ENCODE results near the gene CDH12.
"Not testable (repeated sequence)": the region's sequence is repeated elsewhere in the genome, so short reads cannot be mapped to it uniquely, and the experiment has no call there.

The CDH12 gene

DNA sequence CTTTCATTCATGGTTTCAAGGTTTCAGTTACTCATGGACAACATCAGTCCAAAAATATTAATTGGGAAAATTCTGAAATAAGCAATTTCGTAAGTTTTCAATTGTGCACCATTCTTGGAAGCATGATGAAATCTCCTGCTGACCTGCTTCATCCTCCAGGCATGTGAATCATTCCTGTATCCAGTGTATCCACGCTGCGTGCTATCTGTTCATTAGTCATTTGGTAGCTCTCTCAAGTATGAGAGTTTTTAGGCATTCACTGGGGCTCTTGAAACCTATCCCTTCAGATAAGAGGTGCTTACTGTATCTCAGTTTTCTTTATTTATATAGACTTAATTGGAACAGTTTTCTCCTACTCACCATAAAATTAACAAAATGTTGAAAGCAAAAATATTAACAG, 293.0 kb downstream of the CDH12 start:
- no peak for DNase-seq (ENCODE audit: low spot score)

GRCh38 chr5:22557251-22557650, 295.9 kb downstream of the CDH12 start:
- no peak for DNase-seq (ENCODE audit: low spot score)

- DNase-seq (ENCODE audit: low spot score) = no peak
These were observed 298.7 kb downstream of the CDH12 start for GRCh38 chr5:22554475-22554874.

DNA sequence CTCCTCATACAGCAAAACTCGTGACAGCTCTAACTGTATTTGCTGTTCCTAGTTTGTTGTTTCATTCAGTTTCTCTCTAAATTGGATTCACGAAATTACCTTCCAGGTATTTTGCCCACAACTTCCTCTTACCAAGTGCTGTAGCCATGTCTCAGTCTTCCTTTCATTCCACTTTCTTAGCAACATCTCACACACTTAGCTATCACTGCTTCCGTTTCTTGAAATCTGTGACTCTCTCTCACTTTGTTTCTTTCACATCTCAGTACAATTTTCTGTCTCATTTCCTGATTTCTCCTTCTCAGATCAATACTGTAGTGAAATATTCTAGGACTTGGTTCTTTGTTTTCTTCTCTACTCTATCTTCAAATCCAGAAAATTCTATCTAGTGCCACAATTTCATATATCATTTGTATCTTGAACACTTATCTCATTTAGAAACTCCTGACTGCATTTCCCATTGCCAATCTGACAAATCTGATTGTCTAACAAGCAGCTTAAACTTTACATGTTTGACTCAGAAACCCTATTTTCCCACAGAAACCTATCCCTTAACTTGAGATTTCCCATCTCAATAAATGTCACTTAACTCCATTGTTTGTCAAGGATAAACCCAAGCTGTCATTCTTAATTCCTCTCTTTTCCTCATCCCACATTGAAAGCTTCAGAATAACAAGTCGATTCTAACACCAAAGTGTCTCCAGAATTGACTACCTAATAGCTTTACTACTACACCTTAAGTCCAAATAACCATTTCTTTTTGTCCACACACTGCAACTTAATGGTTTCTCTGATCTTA, 303.1 kb downstream of the CDH12 start:
- DNase-seq (ENCODE audit: low spot score) = no peak

- DNase-seq (ENCODE audit: low spot score) = no peak
These were observed 310.8 kb downstream of the CDH12 start for GRCh38 chr5:22542340-22542739.

DNA sequence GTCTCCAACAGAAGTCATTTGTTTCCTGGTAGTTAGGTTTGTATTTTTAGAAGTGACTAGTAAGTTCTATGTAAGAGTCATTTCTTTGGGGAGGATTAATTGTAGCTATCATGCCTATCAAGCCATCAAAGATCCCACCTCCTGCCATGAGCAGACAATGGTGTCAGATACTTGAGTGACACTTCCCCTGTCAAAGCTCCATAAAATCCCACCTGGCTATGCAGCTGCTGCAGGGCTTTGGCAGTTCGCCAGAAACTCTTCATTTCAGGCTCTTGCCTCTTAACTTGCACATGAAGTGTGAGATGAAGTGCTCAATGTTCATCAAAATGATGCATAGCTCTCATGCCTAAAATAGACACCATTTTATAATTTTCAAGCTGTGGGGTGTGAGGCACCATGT, 312.1 kb downstream of the CDH12 start:
- DNase-seq (ENCODE audit: low spot score) = no peak

GRCh38 chr5:22539762-22540161, 313.4 kb downstream of the CDH12 start:
- no peak for DNase-seq (ENCODE audit: low spot score)

- no peak for DNase-seq (ENCODE audit: low spot score)
These were observed 321.2 kb downstream of the CDH12 start for GRCh38 chr5:22531986-22532385.

DNA sequence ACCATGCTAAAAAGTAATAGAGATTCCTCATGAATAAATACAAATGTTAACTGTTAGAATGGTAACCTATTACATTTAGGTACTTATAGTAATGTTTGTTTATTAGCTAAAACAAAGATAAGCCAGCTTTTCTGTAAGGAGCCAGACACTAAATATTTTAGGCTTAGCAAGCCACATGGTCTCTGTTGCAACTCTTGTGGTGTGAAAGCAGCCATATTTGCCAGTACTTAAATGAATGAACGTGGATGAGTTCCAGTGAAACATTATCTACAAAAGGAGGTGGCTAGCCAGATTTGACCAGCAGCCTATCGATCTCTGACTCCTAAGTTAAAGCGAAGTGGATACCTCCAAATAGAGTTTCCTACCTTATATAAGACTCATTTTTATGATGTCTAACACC, 331.6 kb downstream of the CDH12 start:
- DNase-seq (ENCODE audit: low spot score) = no peak

DNA sequence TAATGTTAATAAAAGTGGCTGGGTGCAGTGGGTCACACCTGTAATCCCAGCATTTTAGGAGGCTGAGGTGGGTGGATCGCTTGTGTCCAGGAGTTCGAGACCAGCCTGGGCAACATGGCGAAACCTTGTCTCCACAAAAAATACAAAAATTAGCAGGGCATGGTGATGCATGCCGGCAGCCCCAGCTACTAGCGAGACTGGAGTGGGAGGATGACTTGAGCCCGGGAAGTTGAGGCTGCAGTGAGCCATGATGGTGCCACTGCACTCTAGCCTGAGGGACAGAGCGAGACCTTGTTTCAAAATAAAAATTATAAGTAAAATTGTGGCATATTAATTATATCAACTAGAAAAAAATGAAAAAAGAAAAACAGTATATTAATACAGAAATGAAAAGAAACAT, 336.6 kb downstream of the CDH12 start:
- not testable (repeated sequence) for DNase-seq (ENCODE audit: low spot score)

DNA sequence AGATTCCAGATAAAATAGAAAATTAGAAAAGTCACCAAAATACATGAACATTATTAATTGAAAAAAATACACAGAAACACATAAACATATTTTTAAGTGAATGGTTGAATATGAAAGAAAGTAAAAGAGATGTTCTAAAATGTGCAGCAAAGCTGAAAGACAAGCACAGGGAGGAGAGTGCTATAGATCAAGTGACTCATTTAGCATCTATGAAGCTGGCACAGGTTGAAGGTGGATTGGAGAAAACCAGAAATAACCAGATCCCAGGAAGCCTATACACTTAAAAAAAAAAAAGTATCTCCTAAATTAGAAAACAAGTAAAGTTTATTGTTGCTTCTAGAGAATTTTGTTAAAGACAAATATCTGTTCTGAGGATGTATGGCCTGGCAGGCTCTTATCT, 338.9 kb downstream of the CDH12 start:
- DNase-seq (ENCODE audit: low spot score) = no peak

GRCh38 chr5:22505891-22506290, 347.3 kb downstream of the CDH12 start:
- DNase-seq (ENCODE audit: low spot score) = no peak

GRCh38 chr5:22504411-22504810, 348.7 kb downstream of the CDH12 start:
- no peak for DNase-seq (ENCODE audit: low spot score)

GRCh38 chr5:22500556-22500955, 352.6 kb downstream of the CDH12 start:
- DNase-seq (ENCODE audit: low spot score) = no peak

GRCh38 chr5:22496666-22497065, 356.5 kb downstream of the CDH12 start:
- no peak for DNase-seq (ENCODE audit: low spot score)

DNA sequence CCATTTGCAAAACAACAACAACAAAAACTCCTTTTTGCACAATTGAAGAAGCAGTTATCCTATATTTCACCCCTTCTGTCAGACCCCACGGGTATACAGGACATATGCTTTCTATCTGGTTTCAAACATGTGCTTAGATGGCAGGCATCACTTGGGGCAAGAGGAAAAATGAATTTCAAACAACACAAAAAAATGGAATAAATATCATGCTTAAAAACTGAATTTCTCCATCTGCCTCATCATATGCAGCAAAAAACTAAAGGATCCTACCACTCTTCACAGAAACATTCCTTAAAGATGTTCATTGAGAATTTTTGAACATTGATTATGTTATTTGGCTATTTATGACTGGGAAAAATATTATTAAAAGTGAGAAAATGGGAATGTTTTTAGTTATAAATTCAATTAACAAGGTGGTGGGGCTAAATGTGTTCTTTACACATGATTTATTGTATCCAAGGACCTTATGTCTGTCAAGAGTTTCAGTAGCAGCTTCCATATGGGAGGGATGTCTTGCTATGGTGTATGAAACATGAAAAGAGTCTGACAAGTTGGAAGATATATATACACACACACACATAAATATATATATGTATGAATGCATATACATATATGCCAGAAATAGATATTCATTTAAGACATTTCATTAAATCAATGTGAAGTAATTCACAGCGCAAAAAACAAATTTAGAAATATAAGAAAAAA, 358.0 kb downstream of the CDH12 start:
- DNase-seq (ENCODE audit: low spot score) = no peak

DNA sequence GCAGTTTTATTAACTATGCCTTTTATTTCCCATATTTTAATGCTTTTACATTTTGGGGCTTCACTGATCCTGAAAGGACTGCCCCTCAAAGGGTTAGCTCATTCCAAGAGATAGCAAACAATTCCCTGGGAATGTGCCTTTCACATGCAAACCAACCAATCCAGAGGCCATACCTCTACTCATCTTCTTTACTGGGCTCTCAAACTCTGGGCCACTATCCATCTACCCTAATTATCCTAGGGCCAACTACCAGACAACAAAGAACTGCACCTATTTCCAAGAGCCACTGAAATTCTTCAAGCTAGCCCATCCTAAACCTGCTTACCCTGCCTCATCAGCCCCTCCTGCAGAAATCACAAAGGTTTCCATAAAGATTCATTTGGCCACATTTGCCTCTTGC, 364.7 kb downstream of the CDH12 start:
- no peak for DNase-seq (ENCODE audit: low spot score)

- no peak for DNase-seq (ENCODE audit: low spot score)
These were observed 372.8 kb downstream of the CDH12 start for GRCh38 chr5:22480305-22480704.

DNA sequence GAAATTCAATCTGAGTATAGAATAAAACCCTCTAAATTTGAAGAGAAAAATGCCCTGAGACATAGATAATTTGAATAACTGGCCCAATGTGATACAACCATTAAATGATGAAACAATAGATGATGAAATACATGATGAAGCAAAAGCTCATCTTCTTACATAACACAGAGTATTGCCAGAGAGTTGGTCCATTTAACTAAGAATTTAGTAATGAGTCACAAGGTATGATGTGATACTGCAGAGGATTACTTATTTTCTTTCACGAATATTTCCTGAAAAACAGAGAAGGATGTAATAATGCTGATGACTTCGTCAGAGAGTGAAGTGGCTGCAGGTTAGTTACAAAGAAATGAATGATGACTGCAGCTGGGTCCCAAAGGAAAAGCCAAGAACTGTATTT, 379.3 kb downstream of the CDH12 start:
- DNase-seq (ENCODE audit: low spot score) = no peak

DNA sequence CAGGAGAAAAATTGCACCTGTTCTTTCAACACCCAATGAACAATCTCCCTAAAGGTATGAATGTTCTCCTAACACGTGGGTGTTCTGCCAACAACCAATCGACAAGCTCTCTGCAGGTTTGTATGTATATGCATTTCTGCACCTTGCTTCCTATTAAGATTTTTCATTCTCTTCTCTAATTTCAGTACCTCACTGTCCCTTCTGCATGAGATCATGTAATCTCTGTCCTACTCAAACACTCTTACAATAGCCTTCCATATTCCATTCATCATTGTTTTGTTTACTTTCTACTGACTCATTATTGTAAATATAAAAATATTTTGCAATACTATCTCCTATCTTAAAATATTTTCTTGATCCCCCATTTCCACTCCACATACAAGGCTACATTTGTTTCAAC, 382.0 kb downstream of the CDH12 start:
- no peak for DNase-seq (ENCODE audit: low spot score)

DNA sequence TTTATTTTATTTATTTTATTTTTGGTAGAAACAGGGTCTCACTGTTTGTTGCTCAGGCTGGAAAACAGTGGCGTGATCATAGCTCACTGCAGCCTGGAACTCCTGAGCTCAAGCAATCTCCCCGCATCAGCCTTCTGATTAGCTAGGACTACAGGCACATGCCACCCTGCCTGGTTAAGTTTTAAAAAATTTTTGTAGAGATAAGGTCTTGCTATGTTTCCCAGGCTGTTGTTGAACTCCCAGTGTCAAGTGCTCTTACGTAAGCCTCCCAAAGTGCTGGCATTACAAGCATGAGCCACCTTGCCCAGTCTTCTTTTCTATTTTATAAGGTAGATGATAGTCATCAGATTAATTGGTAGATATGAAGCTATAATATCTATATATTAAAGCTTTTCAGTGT, 382.7 kb downstream of the CDH12 start:
- no peak for DNase-seq (ENCODE audit: low spot score)

GRCh38 chr5:22465616-22466015, 387.5 kb downstream of the CDH12 start:
- no peak for DNase-seq (ENCODE audit: low spot score)

GRCh38 chr5:22465177-22465576, 388.0 kb downstream of the CDH12 start:
- DNase-seq (ENCODE audit: low spot score) = no peak

DNA sequence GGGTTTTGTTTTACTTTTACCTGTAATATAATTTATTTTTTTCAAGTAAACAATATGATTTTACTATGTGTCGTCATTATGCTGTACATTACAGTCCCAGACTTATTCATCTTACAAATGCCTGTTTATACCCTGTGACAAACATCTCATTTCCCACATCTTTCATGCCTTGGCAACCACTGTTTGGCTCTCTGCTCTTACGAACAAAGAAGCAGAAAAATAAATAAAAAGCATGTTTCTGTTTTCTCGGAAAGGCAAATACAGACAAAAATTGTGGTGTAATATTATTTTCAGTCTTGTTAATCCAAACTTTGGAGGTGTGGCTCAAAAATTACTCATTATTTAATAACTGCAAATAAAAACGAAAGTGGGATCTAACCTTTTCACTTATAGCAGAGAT, 393.0 kb downstream of the CDH12 start:
- no peak for DNase-seq (ENCODE audit: low spot score)

Measured in LoVo (cell line).